ENCODE data around the gene MTAP.

- TF ChIP-seq CTCF (IDR thresholded peaks at IDR 0.05; ENCODE audit: insufficient read depth, low read length) (no peak), POLR2AphosphoS5 (IDR thresholded peaks at IDR 0.05; ENCODE audit: low read depth) (no peak)
These were observed 169.9 kb downstream of the MTAP start for GRCh38 chr9:21972361-21972760.

Data from HL-60 (cell line).